Activated B cell treated with CpG ODN at 0.5 μM for 24 hours (primary cell): Measurements from ENCODE around the gene KLC1. TPM values are rescaled to one million over a fixed set of nuclear protein-coding genes. Genes with fewer than 3 reads are reported as not detected.

Experiments used
- ATAC-seq: fragments of 200-7000 bp; cut with Tn5 transposase; one replicate; pipeline ENCODE4 v1.10.0; 2021; ENCODE audit warnings: low read depth, mild to moderate bottlenecking, moderate library complexity
- CTCF ChIA-PET: fragments of 350-600 bp; sonication (Branson Sonifier 250); formaldehyde crosslinking; loops from one replicate; lab custom pipeline; 2021; ENCODE audit warnings: antibody characterized with exemption; lab: Charles Lee
- POLR2A ChIA-PET: fragments of 350-600 bp; sonication (Branson Sonifier 250); formaldehyde crosslinking; loops from one replicate; lab custom pipeline; 2021; ENCODE audit warnings: antibody characterized with exemption; lab: Charles Lee
- DNase-seq: peaks from one replicate; pipeline ENCODE4 v3.0.0; 2022
- H3K27ac Mint-ChIP-seq: one replicate; pipeline ENCODE4 v1.8.0; 2020; ENCODE audit warnings: mixed read lengths
- H3K27me3 Mint-ChIP-seq: one replicate; pipeline ENCODE4 v1.8.0; 2021; ENCODE audit warnings: mixed read lengths
- H3K36me3 Mint-ChIP-seq: one replicate; pipeline ENCODE4 v1.8.0; 2021; ENCODE audit warnings: low read depth, mixed read lengths
- H3K4me1 Mint-ChIP-seq: one replicate; pipeline ENCODE4 v1.8.0; 2021; ENCODE audit warnings: mixed read lengths
- H3K4me3 Mint-ChIP-seq: one replicate; pipeline ENCODE4 v1.8.0; 2020; ENCODE audit warnings: mild to moderate bottlenecking, mixed read lengths
- H3K9me3 Mint-ChIP-seq: one replicate; pipeline ENCODE4 v1.8.0; 2020; ENCODE audit warnings: mixed read lengths
- CTCF ChIP-seq: fragments of 200-600 bp; IDR thresholded peaks from one replicate; pipeline ENCODE4 v1.8.0; 2022; ENCODE audit warnings: antibody characterized with exemption, mild to moderate bottlenecking
- intact Hi-C: fragments of 100-400 bp; cut with micrococcal nuclease; formaldehyde crosslinking; loops from one replicate; pipeline ENCODE4 v1.15.1; 2024
- total RNA-seq: library from RNA; stranded (reverse); gene quantifications from 2 replicates; pipeline ENCODE4 v1.2.3, GENCODE V29; 2022

KLC1 gene
- total RNA-seq, 1 donor from 2014 or later = 153 TPM

- H3K4me1 Mint-ChIP-seq = no peaks in the 10 kb centered on the region
- ATAC-seq (no peak), DNase-seq (no peak)
- no peak overlapping the region for H3K27ac Mint-ChIP-seq
- H3K4me3 Mint-ChIP-seq = no peak overlapping the region
- CTCF ChIA-PET = no interaction called here
- no peaks in the 10 kb centered on the region for H3K27me3 Mint-ChIP-seq
- POLR2A ChIA-PET = no interaction called here
- no peak for TF ChIP-seq CTCF
- intact Hi-C loops = no loop called here
- peaks cover 54% of the 10 kb centered on the region for H3K36me3 Mint-ChIP-seq
- no peaks in the 10 kb centered on the region for H3K9me3 Mint-ChIP-seq
Observed at GRCh38 chr14:103736546-103737431, 107.8 kb downstream of the KLC1 start.

- Mint-ChIP-seq H3K36me3 (peaks cover 59% of the 10 kb centered on the region), H3K9me3 (no peaks in the 10 kb centered on the region), H3K4me3 (no peak overlapping the region), H3K27ac (no peak overlapping the region), H3K4me1 (no peaks in the 10 kb centered on the region), H3K27me3 (no peaks in the 10 kb centered on the region)
- POLR2A ChIA-PET = no interaction called here
- DNase-seq (no peak), ATAC-seq (no peak)
- TF ChIP-seq CTCF = no peak
- CTCF ChIA-PET = no interaction called here
- intact Hi-C loops = no loop called here
Observed at GRCh38 chr14:103737432-103738045, 108.5 kb downstream of the KLC1 start.

- H3K9me3 Mint-ChIP-seq = no peaks in the 10 kb centered on the region
- H3K27ac Mint-ChIP-seq = no peak overlapping the region
- H3K27me3 Mint-ChIP-seq = no peaks in the 10 kb centered on the region
- DNase-seq (no peak), ATAC-seq (no peak)
- TF ChIP-seq CTCF = no peak
- peaks cover 57% of the 10 kb centered on the region for H3K36me3 Mint-ChIP-seq
- intact Hi-C loops = no loop called here
- H3K4me3 Mint-ChIP-seq = no peak overlapping the region
- ChIA-PET CTCF (no interaction called here), POLR2A (no interaction called here)
- no peaks in the 10 kb centered on the region for H3K4me1 Mint-ChIP-seq
Observed at GRCh38 chr14:103738166-103738565, 109.2 kb downstream of the KLC1 start.

GRCh38 chr14:103738701-103739451 lies 109.9 kb downstream of the KLC1 start:
- POLR2A ChIA-PET = no interaction called here
- Mint-ChIP-seq H3K4me3 (no peak overlapping the region), H3K36me3 (peaks cover 51% of the 10 kb centered on the region), H3K27ac (no peak overlapping the region), H3K27me3 (no peaks in the 10 kb centered on the region), H3K9me3 (no peaks in the 10 kb centered on the region), H3K4me1 (no peaks in the 10 kb centered on the region)
- DNase-seq (no peak), ATAC-seq (no peak)
- intact Hi-C loops = no loop called here
- CTCF ChIA-PET = no interaction called here
- no peak for TF ChIP-seq CTCF

- no peak overlapping the region for H3K27ac Mint-ChIP-seq
- no peak for TF ChIP-seq CTCF
- H3K27me3 Mint-ChIP-seq = no peaks in the 10 kb centered on the region
- intact Hi-C loops = no loop called here
- CTCF ChIA-PET = no interaction called here
- no peak overlapping the region for H3K4me3 Mint-ChIP-seq
- DNase-seq (no peak), ATAC-seq (no peak)
- no peaks in the 10 kb centered on the region for H3K4me1 Mint-ChIP-seq
- no peaks in the 10 kb centered on the region for H3K9me3 Mint-ChIP-seq
- POLR2A ChIA-PET = no interaction called here
- peaks cover 50% of the 10 kb centered on the region for H3K36me3 Mint-ChIP-seq
Observed at GRCh38 chr14:103739466-103739792, 110.4 kb downstream of the KLC1 start.
